ENCODE results near the gene PRSS36.

PRSS36 gene

DNA sequence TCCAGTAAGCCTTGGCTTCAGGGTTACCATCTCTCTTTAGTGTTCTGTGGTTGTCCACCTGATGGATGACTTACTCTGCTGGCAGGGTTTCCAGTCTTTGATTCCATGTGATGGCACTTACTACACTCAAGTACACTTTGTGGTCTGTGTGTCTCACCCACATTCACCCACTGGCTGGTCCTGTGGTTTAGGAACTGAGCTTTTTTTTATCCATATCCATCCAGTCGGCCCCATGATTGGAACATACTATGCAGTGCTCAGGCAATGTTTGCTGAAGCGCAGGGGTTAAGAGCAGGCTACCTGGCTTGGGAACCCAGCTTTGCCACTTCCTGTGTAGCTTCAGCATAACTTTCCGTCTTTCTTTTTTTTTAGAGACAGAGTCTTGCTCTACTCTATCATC is 27.3 kb upstream of the PRSS36 start:
- TF ChIP-seq CREB1 (IDR thresholded peaks at IDR 0.05; ENCODE audit: low read depth) (no peak), ZBTB7A (IDR thresholded peaks at IDR 0.05; ENCODE audit: low read depth) (no peak), EGR1 (IDR thresholded peaks at IDR 0.05) (no peak), FOXM1 (IDR thresholded peaks at IDR 0.05; ENCODE audit: borderline replicate concordance, low read depth) (no peak), TCF12 (IDR thresholded peaks at IDR 0.05; ENCODE audit: low read depth) (no peak), YY1 (IDR thresholded peaks at IDR 0.05; ENCODE audit: low read depth) (no peak), NFIC (IDR thresholded peaks at IDR 0.05) (no peak), TAF1 (IDR thresholded peaks at IDR 0.05; ENCODE audit: low read depth) (no peak), EP300 (IDR thresholded peaks at IDR 0.05; ENCODE audit: borderline replicate concordance) (no peak), CEBPB (IDR thresholded peaks at IDR 0.05) (no peak), TEAD4 (IDR thresholded peaks at IDR 0.05) (no peak)
- TF ChIP-seq, protein P1, sequence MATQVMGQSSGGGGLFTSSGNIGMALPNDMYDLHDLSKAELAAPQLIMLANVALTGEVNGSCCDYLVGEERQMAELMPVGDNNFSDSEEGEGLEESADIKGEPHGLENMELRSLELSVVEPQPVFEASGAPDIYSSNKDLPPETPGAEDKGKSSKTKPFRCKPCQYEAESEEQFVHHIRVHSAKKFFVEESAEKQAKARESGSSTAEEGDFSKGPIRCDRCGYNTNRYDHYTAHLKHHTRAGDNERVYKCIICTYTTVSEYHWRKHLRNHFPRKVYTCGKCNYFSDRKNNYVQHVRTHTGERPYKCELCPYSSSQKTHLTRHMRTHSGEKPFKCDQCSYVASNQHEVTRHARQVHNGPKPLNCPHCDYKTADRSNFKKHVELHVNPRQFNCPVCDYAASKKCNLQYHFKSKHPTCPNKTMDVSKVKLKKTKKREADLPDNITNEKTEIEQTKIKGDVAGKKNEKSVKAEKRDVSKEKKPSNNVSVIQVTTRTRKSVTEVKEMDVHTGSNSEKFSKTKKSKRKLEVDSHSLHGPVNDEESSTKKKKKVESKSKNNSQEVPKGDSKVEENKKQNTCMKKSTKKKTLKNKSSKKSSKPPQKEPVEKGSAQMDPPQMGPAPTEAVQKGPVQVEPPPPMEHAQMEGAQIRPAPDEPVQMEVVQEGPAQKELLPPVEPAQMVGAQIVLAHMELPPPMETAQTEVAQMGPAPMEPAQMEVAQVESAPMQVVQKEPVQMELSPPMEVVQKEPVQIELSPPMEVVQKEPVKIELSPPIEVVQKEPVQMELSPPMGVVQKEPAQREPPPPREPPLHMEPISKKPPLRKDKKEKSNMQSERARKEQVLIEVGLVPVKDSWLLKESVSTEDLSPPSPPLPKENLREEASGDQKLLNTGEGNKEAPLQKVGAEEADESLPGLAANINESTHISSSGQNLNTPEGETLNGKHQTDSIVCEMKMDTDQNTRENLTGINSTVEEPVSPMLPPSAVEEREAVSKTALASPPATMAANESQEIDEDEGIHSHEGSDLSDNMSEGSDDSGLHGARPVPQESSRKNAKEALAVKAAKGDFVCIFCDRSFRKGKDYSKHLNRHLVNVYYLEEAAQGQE (IDR thresholded peaks at IDR 0.05; ENCODE audit: low read depth): no peak
- TF ChIP-seq, protein P2, sequence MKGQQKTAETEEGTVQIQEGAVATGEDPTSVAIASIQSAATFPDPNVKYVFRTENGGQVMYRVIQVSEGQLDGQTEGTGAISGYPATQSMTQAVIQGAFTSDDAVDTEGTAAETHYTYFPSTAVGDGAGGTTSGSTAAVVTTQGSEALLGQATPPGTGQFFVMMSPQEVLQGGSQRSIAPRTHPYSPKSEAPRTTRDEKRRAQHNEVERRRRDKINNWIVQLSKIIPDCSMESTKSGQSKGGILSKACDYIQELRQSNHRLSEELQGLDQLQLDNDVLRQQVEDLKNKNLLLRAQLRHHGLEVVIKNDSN (IDR thresholded peaks at IDR 0.05): no peak
- TF ChIP-seq, protein P3, sequence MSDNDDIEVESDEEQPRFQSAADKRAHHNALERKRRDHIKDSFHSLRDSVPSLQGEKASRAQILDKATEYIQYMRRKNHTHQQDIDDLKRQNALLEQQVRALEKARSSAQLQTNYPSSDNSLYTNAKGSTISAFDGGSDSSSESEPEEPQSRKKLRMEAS (IDR thresholded peaks at IDR 0.05): no peak

GRCh38 chr16:31168848-31169247 is 19.0 kb upstream of the PRSS36 start:
- TF ChIP-seq, protein P2 (IDR thresholded peaks at IDR 0.05): no peak
- no peak for TF ChIP-seq ZBTB7A (IDR thresholded peaks at IDR 0.05; ENCODE audit: low read depth)
- TF ChIP-seq CREB1 (IDR thresholded peaks at IDR 0.05; ENCODE audit: low read depth): no peak
- TF ChIP-seq TAF1 (IDR thresholded peaks at IDR 0.05; ENCODE audit: low read depth): no peak
- no peak for TF ChIP-seq YY1 (IDR thresholded peaks at IDR 0.05; ENCODE audit: low read depth)
- TF ChIP-seq, protein P3 (IDR thresholded peaks at IDR 0.05): no peak
- TF ChIP-seq EGR1 (IDR thresholded peaks at IDR 0.05): no peak
- TF ChIP-seq EP300 (IDR thresholded peaks at IDR 0.05; ENCODE audit: borderline replicate concordance): no peak
- TF ChIP-seq, protein P1 (IDR thresholded peaks at IDR 0.05; ENCODE audit: low read depth): no peak
- no peak for TF ChIP-seq FOXM1 (IDR thresholded peaks at IDR 0.05; ENCODE audit: borderline replicate concordance, low read depth)
- TF ChIP-seq TCF12 (IDR thresholded peaks at IDR 0.05; ENCODE audit: low read depth): no peak
- no peak for TF ChIP-seq RAD21 (IDR thresholded peaks at IDR 0.05; ENCODE audit: low read depth)
- no peak for TF ChIP-seq NFIC (IDR thresholded peaks at IDR 0.05)

DNA sequence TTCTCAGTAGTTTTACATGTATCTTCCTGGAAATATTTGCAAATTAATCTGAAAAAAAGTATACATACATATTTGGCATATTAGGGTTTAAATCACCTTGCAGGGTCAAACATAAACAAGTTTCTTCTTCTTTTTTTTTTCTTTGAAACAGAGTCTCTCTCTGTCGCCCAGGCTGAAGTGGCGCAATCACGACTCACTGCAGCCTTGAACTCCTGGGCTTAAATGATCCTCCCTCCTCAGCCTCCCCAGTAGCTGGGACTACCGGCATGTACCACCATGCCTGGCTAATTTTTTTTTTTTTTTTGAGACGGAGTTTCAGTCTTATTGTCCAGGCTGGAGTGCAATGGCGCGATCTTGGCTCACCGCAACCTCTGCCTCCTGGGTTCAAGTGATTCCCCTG is 17.4 kb upstream of the PRSS36 start:
- TF ChIP-seq CEBPB (IDR thresholded peaks at IDR 0.05) (no peak), ZBTB7A (IDR thresholded peaks at IDR 0.05; ENCODE audit: low read depth) (no peak), NFIC (IDR thresholded peaks at IDR 0.05) (no peak), CREB1 (IDR thresholded peaks at IDR 0.05; ENCODE audit: low read depth) (no peak), FOXM1 (IDR thresholded peaks at IDR 0.05; ENCODE audit: borderline replicate concordance, low read depth) (no peak), TAF1 (IDR thresholded peaks at IDR 0.05; ENCODE audit: low read depth) (no peak), EP300 (IDR thresholded peaks at IDR 0.05; ENCODE audit: borderline replicate concordance) (no peak)
- TF ChIP-seq, protein P3 (IDR thresholded peaks at IDR 0.05): no peak
- TF ChIP-seq, protein P1 (IDR thresholded peaks at IDR 0.05; ENCODE audit: low read depth): no peak
- TF ChIP-seq, protein P2 (IDR thresholded peaks at IDR 0.05): no peak

GRCh38 chr16:31157136-31157535 is 7.3 kb upstream of the PRSS36 start:
- TF ChIP-seq NFIC (IDR thresholded peaks at IDR 0.05): no peak
- TF ChIP-seq CEBPB (IDR thresholded peaks at IDR 0.05): no peak
- TF ChIP-seq, protein P1 (IDR thresholded peaks at IDR 0.05; ENCODE audit: low read depth): no peak
- TF ChIP-seq, protein P2 (IDR thresholded peaks at IDR 0.05): no peak
- TF ChIP-seq TAF1 (IDR thresholded peaks at IDR 0.05; ENCODE audit: low read depth): no peak
- no peak for TF ChIP-seq TEAD4 (IDR thresholded peaks at IDR 0.05)
- no peak for TF ChIP-seq RAD21 (IDR thresholded peaks at IDR 0.05; ENCODE audit: low read depth)
- TF ChIP-seq YY1 (IDR thresholded peaks at IDR 0.05; ENCODE audit: low read depth): no peak
- TF ChIP-seq EP300 (IDR thresholded peaks at IDR 0.05; ENCODE audit: borderline replicate concordance): no peak
- no peak for TF ChIP-seq ZBTB7A (IDR thresholded peaks at IDR 0.05; ENCODE audit: low read depth)
- TF ChIP-seq, protein P3 (IDR thresholded peaks at IDR 0.05): no peak
- no peak for TF ChIP-seq FOXM1 (IDR thresholded peaks at IDR 0.05; ENCODE audit: borderline replicate concordance, low read depth)
- TF ChIP-seq EGR1 (IDR thresholded peaks at IDR 0.05): no peak

Data from Ishikawa (cell line).